Aorta (tissue), 5 donors: Measurements from ENCODE around the gene UGT1A4. TPM values are rescaled to one million over a fixed set of nuclear protein-coding genes. Genes with fewer than 3 reads are reported as not detected.

Experiments
- ATAC-seq: fragments of 200-7000 bp; cut with Tn5 transposase; one replicate; pipeline ENCODE4 v1.9.1; 2022; ENCODE audit warnings: moderate library complexity; ENCODE audit not compliant: low FRiP score
- DNase-seq, 2 donors: peaks; one replicate each; pipeline ENCODE4 v3.0.0-alpha.2; 2020
- H3K27ac ChIP-seq, 2 donors: one replicate each; pipeline ENCODE4 v1.5.1; 2013; ENCODE audit warnings: low read length in 2 of 2, mild to moderate bottlenecking in 2 of 2, moderate library complexity in 2 of 2, control low read depth in 1 of 2, inconsistent platforms in 1 of 2, low read depth in 1 of 2
- H3K27me3 ChIP-seq, 2 donors: one replicate each; pipeline ENCODE4 v1.6.1; 2013; ENCODE audit warnings: control low read depth in 1 of 2, low read length in 1 of 2, mild to moderate bottlenecking in 1 of 2, moderate library complexity in 1 of 2; ENCODE audit not compliant: insufficient read depth in 2 of 2, control insufficient read depth in 1 of 2
- H3K36me3 ChIP-seq, 2 donors: one replicate each; pipeline ENCODE4 v1.6.1; 2013; ENCODE audit warnings: control low read depth in 1 of 2, low read length in 1 of 2, mild to moderate bottlenecking in 1 of 2; ENCODE audit not compliant: insufficient read depth in 2 of 2, control insufficient read depth in 1 of 2
- H3K4me1 ChIP-seq, 2 donors: one replicate each; pipeline ENCODE4 v1.6.1; 2013; ENCODE audit warnings: low read length in 2 of 2, control low read depth in 1 of 2, mild to moderate bottlenecking in 1 of 2, moderate library complexity in 1 of 2; ENCODE audit not compliant: insufficient read depth in 2 of 2, control insufficient read depth in 1 of 2
- H3K4me3 ChIP-seq, 2 donors: one replicate each; pipeline ENCODE4 v1.5.1; 2013; ENCODE audit warnings: low read length in 2 of 2, control low read depth in 1 of 2, mild to moderate bottlenecking in 1 of 2
- H3K9me3 ChIP-seq: one replicate; pipeline ENCODE4 v1.6.1; 2013; ENCODE audit warnings: mild to moderate bottlenecking, low read length; ENCODE audit not compliant: control insufficient read depth
- WGBS, 2 donors: extraction: QIAGEN DNeasy Blood & Tissue Kit; methylation state at CpG; one replicate each; pipeline ENCODE4 v1.1.7; 2013; 5-methylcytosine and 5-hydroxymethylcytosine counted together
- intact Hi-C, 2 donors: fragments of 100-400 bp; cut with DNase I; formaldehyde crosslinking; loops; one replicate each; pipeline versions ENCODE4 v1.14.2 to v1.15.0; 2022
- polyA plus RNA-seq, 2 donors: library from polyadenylated mRNA; stranded (reverse); fragments of 200-250 nt; gene quantifications; one replicate each; pipeline ENCODE4 v1.2.3, GENCODE V29; 2013
- total RNA-seq, 2 donors: library from RNA; stranded (reverse); fragmentation: NEBNext Ultra II Directional; extraction: Animal tissue kit (Norgen Biotek cat#: 25700); gene quantifications; one replicate each; pipeline ENCODE4 v1.2.1, GENCODE V29; 2021
- donor health status: healthy with polysubstance abuse.
- donor health status: Bipolar disorder and iron deficiency.
- donor health status: DM: no; HTN: no; CAD: no.
- donor health status: DM: no; HTN: no; CAD: no.
- donor health status: DM: yes; HTN: yes; CAD: no.

Gene UGT1A4
- total and polyA plus RNA-seq, 4 donors: not detected

DNA sequence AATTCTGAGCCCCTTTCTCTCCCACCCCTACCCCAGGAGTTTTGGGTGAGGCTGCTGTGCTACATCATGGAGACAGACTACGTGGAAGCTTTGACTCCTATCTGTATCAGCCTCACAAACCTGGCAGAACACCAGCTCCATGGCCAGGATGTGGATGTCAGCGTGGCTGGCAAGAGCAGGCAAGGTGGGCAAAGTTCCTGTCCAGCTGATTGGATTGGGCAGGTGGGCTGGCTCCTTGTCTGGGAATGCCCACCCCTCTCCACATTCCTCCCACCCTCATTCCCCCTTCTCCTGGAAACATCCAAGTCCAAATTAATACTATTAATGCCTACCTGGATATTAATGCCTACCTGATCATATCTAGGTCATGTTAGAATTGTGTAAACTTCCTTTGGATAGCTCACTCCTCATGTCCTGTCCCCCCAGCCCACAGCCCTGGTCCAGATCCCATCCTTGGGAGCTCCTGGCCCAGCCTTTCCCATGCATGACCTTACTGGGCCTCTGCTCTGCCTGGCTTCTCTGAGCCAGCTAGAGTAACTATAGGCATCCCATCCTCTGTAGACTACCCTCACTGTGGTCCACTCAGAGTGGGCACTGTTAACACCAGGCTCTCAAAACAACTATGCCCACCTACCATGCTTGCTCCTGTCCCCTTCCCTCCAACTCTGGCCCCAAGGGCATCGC, 83.7 kb downstream of the UGT1A4 start:
- no peak for ATAC-seq
- Histone ChIP-seq H3K36me3 (no peaks in the 10 kb centered on the region), H3K9me3 (no peaks in the 10 kb centered on the region), H3K4me1 (no peaks in the 10 kb centered on the region), H3K4me3 (no peak overlapping the region), H3K27me3 (no peaks in the 10 kb centered on the region), H3K27ac (no peak overlapping the region)
- intact Hi-C loops: no loop called here
- 67 to 75% methylated on average over 3 of the region's 3 CpGs for WGBS, 2 donors
- no peak for DNase-seq

DNA sequence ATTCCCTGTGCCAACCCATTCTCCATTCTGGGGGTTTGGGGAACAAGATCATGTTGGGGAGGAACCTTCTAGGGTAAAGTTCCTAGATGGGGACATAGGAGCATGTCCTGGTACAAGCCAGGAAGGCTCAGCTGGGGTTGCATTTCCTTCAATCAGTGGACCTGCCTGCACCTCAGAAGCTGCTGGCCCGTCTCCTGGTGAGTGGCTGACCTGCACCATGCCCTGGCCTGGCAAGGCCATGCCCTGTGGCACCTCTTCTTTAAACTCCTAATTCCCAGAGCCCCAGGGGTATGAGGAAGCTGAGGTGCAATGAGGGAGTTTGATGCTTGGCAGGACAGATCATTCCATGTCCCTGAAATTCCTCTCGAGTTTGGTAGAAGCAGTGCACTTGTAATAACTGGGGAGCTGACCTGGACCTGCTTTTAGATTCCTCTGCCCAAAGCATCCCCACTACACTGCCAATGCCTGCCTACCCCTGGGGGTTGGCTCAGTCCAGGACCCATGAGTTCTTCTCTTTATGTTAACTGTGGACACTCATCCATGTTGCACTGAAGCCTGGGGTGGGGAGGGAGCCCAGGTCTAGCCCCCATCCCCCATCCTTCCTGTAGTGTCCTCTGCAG, 84.9 kb downstream of the UGT1A4 start:
- 72 to 84% methylated on average over 2 of the region's 2 CpGs for WGBS, 2 donors
- ATAC-seq: no peak
- no peaks in the 10 kb centered on the region for H3K36me3 ChIP-seq
- no peaks in the 10 kb centered on the region for H3K4me1 ChIP-seq
- DNase-seq: no peak
- H3K9me3 ChIP-seq: no peaks in the 10 kb centered on the region
- no peak overlapping the region for H3K4me3 ChIP-seq
- intact Hi-C loops: no loop called here
- no peak overlapping the region for H3K27ac ChIP-seq
- no peaks in the 10 kb centered on the region for H3K27me3 ChIP-seq

DNA sequence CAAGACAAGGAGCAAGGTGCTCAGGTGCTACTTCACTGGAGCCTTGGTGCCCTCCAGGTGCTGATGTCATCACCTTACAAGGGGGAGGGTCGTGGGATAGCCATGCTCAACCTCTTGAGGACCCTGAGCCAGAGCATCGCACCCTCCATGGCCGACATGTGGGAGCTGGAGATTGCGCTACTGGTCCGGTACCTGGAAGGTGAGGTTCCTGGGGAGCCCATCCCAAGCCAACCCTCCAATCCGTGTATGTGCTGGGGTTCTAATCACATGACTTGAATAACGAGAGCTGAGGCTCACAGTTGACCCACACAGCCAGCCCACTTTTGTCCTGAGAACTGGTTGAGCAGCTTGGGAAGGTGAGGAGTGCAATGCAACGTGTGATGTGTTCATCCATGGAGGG, 85.5 kb downstream of the UGT1A4 start:
- DNase-seq (peak in 1 of 2 donors; percentile 48), ATAC-seq (no peak)
- Histone ChIP-seq H3K4me1 (no peaks in the 10 kb centered on the region), H3K27ac (no peak overlapping the region), H3K4me3 (no peak overlapping the region), H3K36me3 (no peaks in the 10 kb centered on the region), H3K9me3 (no peaks in the 10 kb centered on the region), H3K27me3 (no peaks in the 10 kb centered on the region)
- 68 to 70% methylated on average over 8 of the region's 8 CpGs for WGBS, 2 donors
- intact Hi-C loops: no loop called here

DNA sequence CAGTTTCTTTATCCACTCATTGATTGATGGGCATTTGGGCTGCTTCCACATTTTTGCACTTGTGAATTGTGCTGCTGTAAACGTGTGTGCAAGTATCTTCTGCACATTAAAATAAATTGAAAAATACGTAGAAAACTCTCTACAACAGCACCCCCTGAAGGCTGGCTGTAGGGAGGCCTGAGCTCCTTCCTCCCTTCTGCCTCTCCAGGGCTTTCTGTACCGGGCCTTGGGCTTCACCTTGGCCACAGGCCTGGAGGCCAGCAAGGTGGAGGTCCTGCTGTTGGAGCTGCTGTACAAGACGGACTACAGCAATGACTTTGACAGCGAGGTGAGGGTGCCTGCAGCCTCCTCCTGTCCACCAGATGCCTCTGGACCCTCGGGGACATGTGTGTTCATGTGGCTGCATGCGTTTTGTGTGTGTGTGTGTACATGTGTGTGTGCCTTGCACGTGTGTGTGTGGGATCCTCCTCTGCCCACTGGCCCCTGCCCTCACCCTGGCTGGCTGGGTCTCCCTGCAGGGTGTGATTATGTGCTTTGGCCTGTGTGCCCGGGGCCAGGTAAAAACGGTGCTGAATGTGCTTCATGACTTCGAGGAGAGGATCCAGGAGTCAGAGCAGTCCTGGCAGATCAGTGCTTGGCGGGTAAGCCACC, 88.8 kb downstream of the UGT1A4 start:
- WGBS, 2 donors: 73 to 74% methylated on average over 12 of the region's 12 CpGs
- intact Hi-C loops: no loop called here
- no peaks in the 10 kb centered on the region for H3K4me1 ChIP-seq
- no peak overlapping the region for H3K27ac ChIP-seq
- H3K9me3 ChIP-seq: no peaks in the 10 kb centered on the region
- H3K4me3 ChIP-seq: no peak overlapping the region
- no peaks in the 10 kb centered on the region for H3K36me3 ChIP-seq
- ATAC-seq (peak; percentile 9), DNase-seq (peak in 1 of 2 donors; percentile 47)
- no peaks in the 10 kb centered on the region for H3K27me3 ChIP-seq

DNA sequence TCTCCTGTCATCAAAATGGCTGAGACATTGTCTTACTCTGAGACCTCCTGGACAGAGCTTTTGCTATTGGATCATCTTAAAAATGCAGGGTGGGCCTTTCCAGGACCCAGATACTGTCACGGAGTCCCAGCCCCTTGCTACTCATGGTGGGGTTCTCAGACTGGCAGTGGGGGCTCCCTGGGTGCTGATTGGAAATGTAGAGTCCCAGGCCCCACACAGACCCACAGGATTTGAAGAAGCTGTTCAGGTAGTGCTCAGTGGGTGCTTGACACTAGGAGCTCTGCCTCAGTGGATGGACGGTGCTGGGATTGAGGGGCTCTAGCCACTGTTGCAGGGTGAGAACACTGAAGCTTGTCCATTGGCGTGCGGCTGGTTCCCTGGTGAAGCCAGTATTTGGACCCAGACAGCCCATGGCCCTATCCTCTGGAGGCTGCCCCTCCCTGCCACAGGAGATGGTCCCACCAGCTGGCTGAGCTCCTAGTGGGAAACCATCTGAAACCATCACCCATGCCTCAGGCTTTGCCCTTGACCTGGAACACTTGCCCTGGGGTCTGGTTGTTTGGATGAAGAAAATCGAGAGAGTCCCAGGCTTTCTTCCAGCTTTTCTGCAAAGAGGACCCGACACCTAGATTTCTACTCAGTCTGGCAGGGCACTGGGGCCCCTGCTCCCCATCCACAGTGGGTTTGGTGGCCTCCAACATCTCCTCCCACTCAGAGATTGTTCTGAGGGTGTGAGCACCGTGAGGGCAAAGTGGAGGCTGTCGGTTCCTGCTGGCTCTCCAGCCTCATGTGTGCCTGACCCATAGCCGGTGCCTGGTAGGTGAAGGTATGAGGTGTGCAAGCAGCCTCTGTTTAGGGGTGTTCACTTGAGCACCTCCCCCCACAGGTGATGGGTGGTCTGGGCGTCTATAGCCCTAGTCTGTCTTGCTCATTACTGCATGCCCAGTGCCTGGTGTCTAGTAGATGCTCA, 89.7 kb downstream of the UGT1A4 start:
- DNase-seq (peak in 1 of 2 donors; percentile 55), ATAC-seq (no peak)
- Histone ChIP-seq H3K4me3 (no peak overlapping the region), H3K27ac (no peak overlapping the region), H3K9me3 (no peaks in the 10 kb centered on the region), H3K27me3 (no peaks in the 10 kb centered on the region), H3K36me3 (no peaks in the 10 kb centered on the region), H3K4me1 (no peaks in the 10 kb centered on the region)
- intact Hi-C loops: no loop called here
- 75 to 79% methylated on average over 10 of the region's 10 CpGs for WGBS, 2 donors

DNA sequence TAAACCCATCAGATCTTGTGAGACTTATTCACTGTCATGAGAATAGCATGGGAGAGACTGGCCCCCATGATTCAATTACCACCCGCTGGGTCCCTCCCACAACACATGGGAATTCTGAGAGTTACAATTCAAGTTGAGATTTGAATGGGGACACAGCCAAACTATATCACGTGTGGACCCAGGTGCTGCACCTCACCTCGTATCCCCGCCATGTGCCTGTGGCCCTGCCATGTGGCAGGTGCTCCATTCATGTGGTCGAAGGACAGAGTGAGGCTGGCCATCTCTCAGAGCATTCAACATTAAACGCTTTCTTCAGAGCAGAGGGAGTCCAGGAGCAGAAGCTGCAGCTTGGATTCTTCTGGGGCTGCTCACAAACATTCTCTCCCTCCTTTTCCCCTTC, 91.8 kb downstream of the UGT1A4 start:
- no peak for ATAC-seq
- H3K4me3 ChIP-seq: no peak overlapping the region
- H3K36me3 ChIP-seq: no peaks in the 10 kb centered on the region
- DNase-seq: no peak
- no peaks in the 10 kb centered on the region for H3K9me3 ChIP-seq
- no peaks in the 10 kb centered on the region for H3K27me3 ChIP-seq
- intact Hi-C loops: no loop called here
- no peak overlapping the region for H3K27ac ChIP-seq
- H3K4me1 ChIP-seq: no peaks in the 10 kb centered on the region
- WGBS, 2 donors: 84 to 88% methylated on average over 6 of the region's 6 CpGs

- peak in 1 of 2 donors; percentile 34 for DNase-seq
- 78 to 84% methylated on average over 4 of the region's 4 CpGs for WGBS, 2 donors
- intact Hi-C loops: no loop called here
These were observed 92.6 kb downstream of the UGT1A4 start for GRCh38 chr2:233811087-233811486.

GRCh38 chr2:233811732-233812131, 93.2 kb downstream of the UGT1A4 start:
- H3K27me3 ChIP-seq: no peaks in the 10 kb centered on the region

More at GRCh38 chr2:233811087-233811486, 92.6 kb downstream of the UGT1A4 start:
- no peaks in the 10 kb centered on the region for H3K4me1 ChIP-seq
- H3K4me3 ChIP-seq: no peak overlapping the region
- no peaks in the 10 kb centered on the region for H3K9me3 ChIP-seq
- no peak overlapping the region for H3K27ac ChIP-seq
- no peak for ATAC-seq
- no peaks in the 10 kb centered on the region for H3K36me3 ChIP-seq
- no peaks in the 10 kb centered on the region for H3K27me3 ChIP-seq

More at GRCh38 chr2:233811732-233812131, 93.2 kb downstream of the UGT1A4 start:
- H3K4me1 ChIP-seq: no peaks in the 10 kb centered on the region
- no peaks in the 10 kb centered on the region for H3K36me3 ChIP-seq
- H3K27ac ChIP-seq: no peak overlapping the region
- peak; percentile 23 to 25 for DNase-seq
- H3K9me3 ChIP-seq: no peaks in the 10 kb centered on the region
- no peak for ATAC-seq
- 91 to 95% methylated on average over 8 of the region's 8 CpGs for WGBS, 2 donors
- no peak overlapping the region for H3K4me3 ChIP-seq
- intact Hi-C loops: no loop called here
